Stimulated activated naive CD8-positive, alpha-beta T cell treated with anti-CD3 and anti-CD28 coated beads, Interleukin-15, Interleukin-2, amounts not matched to agents 100 ng/mL and 50 ng/mL, for 24 hours (primary cell): ENCODE data around the gene CENPP.

Source experiments
- H3K27ac Mint-ChIP-seq: one replicate; pipeline ENCODE4 v1.8.0; 2021; ENCODE audit warnings: mild to moderate bottlenecking, mixed read lengths
- H3K27me3 Mint-ChIP-seq: one replicate; pipeline ENCODE4 v1.8.0; 2021; ENCODE audit warnings: mixed read lengths
- H3K36me3 Mint-ChIP-seq: one replicate; pipeline ENCODE4 v1.8.0; 2021; ENCODE audit warnings: low read depth, mixed read lengths
- H3K4me1 Mint-ChIP-seq: one replicate; pipeline ENCODE4 v1.8.0; 2021; ENCODE audit warnings: low read depth, mixed read lengths
- H3K4me3 Mint-ChIP-seq: one replicate; pipeline ENCODE4 v1.8.0; 2021; ENCODE audit warnings: mild to moderate bottlenecking, mixed read lengths
- H3K9me3 Mint-ChIP-seq: one replicate; pipeline ENCODE4 v1.8.0; 2021; ENCODE audit warnings: mixed read lengths

Gene CENPP

DNA sequence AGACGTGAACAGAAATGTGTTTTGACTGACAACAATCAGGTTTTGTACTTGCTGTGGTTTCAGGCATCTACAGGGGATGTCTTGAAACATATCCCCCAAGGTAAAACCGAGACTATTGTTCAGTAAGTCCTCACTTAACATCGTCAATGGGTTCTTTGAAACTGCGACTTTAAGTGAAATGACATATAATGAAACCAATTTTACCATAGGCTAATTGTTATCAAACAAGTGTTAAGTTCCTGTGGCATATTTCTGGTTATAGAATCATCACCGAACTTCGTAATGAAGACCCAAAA lies 114.9 kb downstream of the CENPP start:
- peak overlapping the region; percentile 21 for H3K27ac Mint-ChIP-seq
- peak overlapping the region; percentile 37 for H3K4me3 Mint-ChIP-seq
- peaks cover 4% of the 10 kb centered on the region for H3K4me1 Mint-ChIP-seq
- H3K9me3 Mint-ChIP-seq = no peaks in the 10 kb centered on the region
- H3K27me3 Mint-ChIP-seq = no peaks in the 10 kb centered on the region
- peaks cover 4% of the 10 kb centered on the region for H3K36me3 Mint-ChIP-seq

DNA sequence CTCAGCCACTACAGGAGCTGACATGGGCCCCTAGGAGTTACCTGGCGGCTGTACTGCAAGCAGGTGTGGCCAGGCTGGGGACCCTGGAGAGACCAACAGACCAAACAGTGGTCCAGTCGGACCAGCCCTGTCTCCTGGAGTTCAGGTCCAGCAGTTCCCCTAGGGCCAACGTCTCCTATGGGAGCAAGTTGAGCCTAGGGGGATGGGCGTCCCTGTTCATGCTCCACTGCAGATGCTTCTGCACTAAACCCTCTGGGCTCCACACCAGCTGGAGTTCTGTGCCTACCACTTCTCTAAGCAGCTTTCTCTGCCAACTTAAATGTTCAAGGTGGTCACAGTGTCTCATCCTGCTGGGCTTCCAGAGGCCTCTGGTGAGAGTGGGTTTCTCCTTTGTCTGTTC lies 119.1 kb downstream of the CENPP start:
- peaks cover 4% of the 10 kb centered on the region for H3K36me3 Mint-ChIP-seq
- H3K4me1 Mint-ChIP-seq = peaks cover 4% of the 10 kb centered on the region
- no peaks in the 10 kb centered on the region for H3K27me3 Mint-ChIP-seq
- H3K4me3 Mint-ChIP-seq = no peak overlapping the region
- H3K9me3 Mint-ChIP-seq = no peaks in the 10 kb centered on the region
- H3K27ac Mint-ChIP-seq = no peak overlapping the region

DNA sequence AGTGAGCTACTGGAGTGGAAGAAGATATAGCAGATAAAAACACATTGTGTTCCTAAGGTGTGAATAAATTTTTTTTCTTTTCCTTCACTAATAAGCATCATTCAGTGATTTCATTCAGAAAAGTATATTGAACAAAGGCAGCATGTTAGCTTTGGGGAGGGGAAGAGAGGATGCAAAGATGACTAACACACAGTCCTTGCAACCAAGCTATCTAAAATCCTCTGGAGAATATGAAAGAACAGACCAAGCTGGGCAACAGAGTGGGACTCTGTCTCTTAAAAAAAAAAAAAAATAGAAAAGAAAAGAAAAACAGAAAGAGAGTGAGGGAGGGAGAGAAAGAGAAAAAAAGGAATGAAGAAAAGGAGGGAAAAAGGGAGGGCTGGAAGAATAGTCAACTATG lies 120.8 kb downstream of the CENPP start:
- H3K4me1 Mint-ChIP-seq = no peaks in the 10 kb centered on the region
- no peak overlapping the region for H3K4me3 Mint-ChIP-seq
- H3K9me3 Mint-ChIP-seq = no peaks in the 10 kb centered on the region
- no peaks in the 10 kb centered on the region for H3K36me3 Mint-ChIP-seq
- H3K27ac Mint-ChIP-seq = no peak overlapping the region
- H3K27me3 Mint-ChIP-seq = no peaks in the 10 kb centered on the region

DNA sequence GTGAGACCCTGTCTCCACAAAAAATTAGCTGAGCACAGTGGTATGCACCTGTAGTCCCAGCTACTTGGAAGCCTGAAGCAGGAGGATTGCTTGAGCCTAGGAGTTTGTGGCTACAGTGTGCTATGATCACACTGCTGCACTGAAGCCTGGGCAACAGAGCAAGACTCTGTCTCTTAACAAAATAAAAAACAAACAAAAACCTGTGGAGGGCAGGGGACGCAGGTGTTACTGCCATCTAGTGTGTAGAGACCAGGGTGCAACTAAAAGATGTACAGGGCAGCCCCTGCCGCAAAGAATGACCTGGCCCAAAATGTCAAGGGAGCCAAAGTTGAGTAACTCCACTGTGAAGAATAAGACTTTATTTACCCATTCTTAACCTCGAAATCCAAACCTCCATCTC lies 129.5 kb downstream of the CENPP start:
- no peaks in the 10 kb centered on the region for H3K9me3 Mint-ChIP-seq
- no peaks in the 10 kb centered on the region for H3K27me3 Mint-ChIP-seq
- H3K4me3 Mint-ChIP-seq = no peak overlapping the region
- H3K27ac Mint-ChIP-seq = no peak overlapping the region
- H3K4me1 Mint-ChIP-seq = no peaks in the 10 kb centered on the region
- H3K36me3 Mint-ChIP-seq = no peaks in the 10 kb centered on the region

DNA sequence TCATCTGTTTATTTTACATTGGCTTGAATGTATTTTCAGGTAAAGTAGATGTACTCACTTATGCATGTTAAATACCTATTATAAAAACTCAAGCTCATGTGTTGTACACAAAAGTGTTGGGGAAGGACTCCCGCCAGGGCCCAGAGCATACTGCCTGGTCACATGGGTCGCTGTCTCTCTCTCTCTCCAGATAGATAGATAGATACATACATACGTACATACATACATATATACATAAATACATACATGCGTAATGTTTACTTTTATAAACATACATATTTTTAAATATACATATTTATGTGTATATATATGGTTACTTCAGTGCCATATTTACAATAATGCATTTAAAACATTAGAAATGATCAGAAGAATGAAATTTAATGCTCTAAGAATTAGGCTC lies 131.8 kb downstream of the CENPP start:
- Mint-ChIP-seq H3K9me3 (no peaks in the 10 kb centered on the region), H3K4me3 (no peak overlapping the region), H3K27me3 (no peaks in the 10 kb centered on the region), H3K36me3 (no peaks in the 10 kb centered on the region), H3K4me1 (no peaks in the 10 kb centered on the region), H3K27ac (no peak overlapping the region)

DNA sequence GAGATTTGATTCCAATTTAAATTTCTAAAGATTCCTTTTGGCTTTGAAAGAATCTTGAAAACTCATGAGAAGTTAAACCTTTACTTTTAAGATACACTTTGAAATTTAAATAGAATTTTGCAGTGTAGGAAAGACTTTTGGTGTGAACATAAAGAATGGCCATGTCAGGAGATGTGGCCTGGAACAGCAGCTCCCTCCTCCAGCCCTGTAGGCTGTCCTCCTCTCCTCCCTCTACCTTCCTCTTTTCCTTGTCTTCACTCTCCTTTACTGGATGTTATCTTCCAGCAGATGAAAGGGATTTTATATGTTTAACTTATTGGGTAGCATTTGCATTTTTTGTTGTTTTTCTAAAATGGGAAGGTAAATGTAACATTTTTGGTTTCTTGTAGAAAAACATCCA lies 137.6 kb downstream of the CENPP start:
- H3K36me3 Mint-ChIP-seq = no peaks in the 10 kb centered on the region
- no peak overlapping the region for H3K4me3 Mint-ChIP-seq
- H3K27me3 Mint-ChIP-seq = no peaks in the 10 kb centered on the region
- no peak overlapping the region for H3K27ac Mint-ChIP-seq
- no peaks in the 10 kb centered on the region for H3K4me1 Mint-ChIP-seq
- no peaks in the 10 kb centered on the region for H3K9me3 Mint-ChIP-seq

DNA sequence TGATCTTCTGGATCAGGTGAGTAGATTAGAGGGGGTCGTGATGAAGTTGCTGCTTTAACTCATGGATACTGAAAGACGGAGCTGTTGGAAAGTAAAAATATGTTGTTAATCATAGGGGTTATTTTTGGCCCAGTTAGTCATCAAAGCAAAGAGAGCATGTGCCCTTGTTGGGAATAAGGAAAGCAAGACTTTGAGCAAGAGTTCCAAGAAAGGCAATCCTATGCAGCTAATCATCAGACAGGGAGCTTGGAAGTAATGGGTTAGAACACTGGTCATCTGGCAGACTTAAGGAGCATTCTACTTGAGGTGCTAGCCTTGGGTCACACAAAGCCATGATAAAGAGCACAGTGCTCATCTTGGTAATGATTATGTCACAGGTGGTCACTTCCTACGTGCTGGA lies 138.2 kb downstream of the CENPP start:
- Mint-ChIP-seq H3K36me3 (no peaks in the 10 kb centered on the region), H3K9me3 (no peaks in the 10 kb centered on the region), H3K27me3 (no peaks in the 10 kb centered on the region), H3K4me3 (no peak overlapping the region), H3K4me1 (no peaks in the 10 kb centered on the region), H3K27ac (no peak overlapping the region)

DNA sequence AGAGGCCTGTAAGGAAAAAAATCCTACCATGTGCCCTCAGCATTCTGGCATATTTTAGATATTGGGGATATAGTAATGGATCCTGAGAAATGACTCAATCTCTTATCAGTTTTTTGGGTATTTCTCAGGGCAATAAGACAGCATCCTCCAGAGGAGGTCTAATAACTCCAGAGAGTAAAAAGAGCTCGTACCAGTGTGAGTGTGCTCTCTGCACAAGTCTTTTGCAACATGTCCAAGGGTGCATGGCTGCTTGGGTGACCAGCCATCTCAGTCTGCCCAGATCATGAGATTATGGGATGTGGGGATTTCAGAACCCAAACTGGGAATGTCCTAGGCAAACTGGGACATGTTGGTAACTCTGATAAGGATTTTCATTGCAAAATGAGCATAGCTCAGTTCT lies 141.3 kb downstream of the CENPP start:
- H3K27me3 Mint-ChIP-seq = no peaks in the 10 kb centered on the region
- H3K4me1 Mint-ChIP-seq = no peaks in the 10 kb centered on the region
- no peak overlapping the region for H3K4me3 Mint-ChIP-seq

DNA sequence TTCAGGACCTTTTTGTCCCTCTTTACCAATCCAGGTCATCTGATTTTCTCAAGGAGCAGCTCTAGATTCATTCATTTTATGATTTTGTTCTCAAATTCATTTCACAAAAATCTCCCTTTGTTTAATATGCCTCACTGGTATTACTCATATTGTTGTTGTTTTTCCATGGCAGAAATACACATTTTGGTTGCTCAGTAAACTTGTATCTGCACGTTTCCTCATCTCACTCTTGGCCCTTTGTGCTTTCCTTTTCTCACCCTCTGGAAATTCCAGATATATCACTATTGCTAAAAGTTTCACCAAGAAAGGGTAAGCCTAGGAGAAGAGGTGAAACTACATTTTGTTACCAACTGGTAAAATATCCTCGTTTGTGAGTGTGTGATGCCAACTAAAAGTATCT lies 141.8 kb downstream of the CENPP start:
- H3K4me1 Mint-ChIP-seq = no peaks in the 10 kb centered on the region
- no peak overlapping the region for H3K4me3 Mint-ChIP-seq
- H3K27me3 Mint-ChIP-seq = no peaks in the 10 kb centered on the region
- no peaks in the 10 kb centered on the region for H3K9me3 Mint-ChIP-seq
- no peaks in the 10 kb centered on the region for H3K36me3 Mint-ChIP-seq
- H3K27ac Mint-ChIP-seq = no peak overlapping the region

More for the DNA sequence above, 141.3 kb downstream of the CENPP start:
- Mint-ChIP-seq H3K27ac (no peak overlapping the region), H3K36me3 (no peaks in the 10 kb centered on the region), H3K9me3 (no peaks in the 10 kb centered on the region)

DNA sequence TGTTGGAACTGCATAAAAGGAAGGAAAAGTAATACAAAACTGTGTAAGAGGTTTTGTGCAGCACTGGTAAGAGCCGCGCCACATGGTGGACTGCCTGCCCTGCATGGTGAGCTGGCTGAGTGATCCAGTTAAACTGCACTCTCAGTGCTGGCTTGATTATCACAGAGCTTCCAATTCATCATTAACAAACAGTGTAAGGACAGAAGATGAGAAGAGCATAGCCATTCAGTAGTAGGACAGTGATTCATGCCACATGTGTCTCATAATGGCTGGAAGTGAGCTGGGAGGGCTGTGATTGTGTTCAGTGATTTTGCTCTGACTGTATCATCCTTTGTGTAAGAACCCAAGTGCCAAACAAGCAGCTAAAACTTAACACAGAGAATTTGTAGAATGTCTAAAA lies 142.5 kb downstream of the CENPP start:
- Mint-ChIP-seq H3K27me3 (no peaks in the 10 kb centered on the region), H3K4me1 (no peaks in the 10 kb centered on the region), H3K36me3 (no peaks in the 10 kb centered on the region), H3K4me3 (no peak overlapping the region), H3K9me3 (no peaks in the 10 kb centered on the region), H3K27ac (no peak overlapping the region)

DNA sequence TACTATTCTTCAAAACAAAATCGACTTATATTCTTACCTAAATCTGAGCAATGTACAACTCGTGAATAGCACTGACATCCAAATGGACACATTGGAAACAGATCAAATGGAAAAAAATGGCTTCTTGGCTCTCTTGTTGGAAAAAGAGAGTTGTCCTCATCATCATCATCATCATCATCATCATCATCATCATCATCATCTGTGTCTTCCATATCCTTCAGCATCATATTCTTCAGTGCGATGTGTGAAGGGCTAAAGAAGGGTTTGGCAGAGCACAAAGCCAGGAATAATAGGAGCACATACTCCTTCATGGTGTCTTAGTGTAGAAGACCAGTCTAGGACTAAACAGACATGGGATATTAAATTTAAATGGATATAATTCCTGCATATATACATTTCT lies 148.8 kb downstream of the CENPP start:
- no peaks in the 10 kb centered on the region for H3K4me1 Mint-ChIP-seq
- H3K27ac Mint-ChIP-seq = no peak overlapping the region
- H3K9me3 Mint-ChIP-seq = no peaks in the 10 kb centered on the region
- H3K36me3 Mint-ChIP-seq = peaks cover 4% of the 10 kb centered on the region
- no peaks in the 10 kb centered on the region for H3K27me3 Mint-ChIP-seq
- no peak overlapping the region for H3K4me3 Mint-ChIP-seq

DNA sequence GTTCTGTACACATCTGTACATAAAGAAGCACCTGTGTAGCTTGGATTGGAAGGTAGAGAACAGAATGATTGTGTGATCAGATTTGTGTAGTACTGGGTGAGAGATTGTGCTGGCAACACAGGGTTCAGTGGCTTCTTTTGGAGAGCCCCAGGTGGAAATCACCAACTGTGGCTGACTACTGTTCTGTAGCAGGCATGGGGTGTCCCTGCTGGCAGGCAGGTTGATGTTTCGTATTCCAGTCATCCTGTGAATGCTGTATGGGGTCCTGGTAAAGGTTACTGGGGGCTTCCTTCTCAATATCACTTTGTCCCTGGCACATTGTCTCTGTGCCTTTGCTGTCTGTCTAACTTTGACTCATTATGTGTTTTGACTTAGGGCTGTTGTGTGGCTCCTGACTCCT lies 151.2 kb downstream of the CENPP start:
- Mint-ChIP-seq H3K9me3 (no peaks in the 10 kb centered on the region), H3K27ac (no peak overlapping the region), H3K4me3 (no peak overlapping the region), H3K4me1 (peaks cover 7% of the 10 kb centered on the region), H3K36me3 (peaks cover 4% of the 10 kb centered on the region), H3K27me3 (no peaks in the 10 kb centered on the region)

DNA sequence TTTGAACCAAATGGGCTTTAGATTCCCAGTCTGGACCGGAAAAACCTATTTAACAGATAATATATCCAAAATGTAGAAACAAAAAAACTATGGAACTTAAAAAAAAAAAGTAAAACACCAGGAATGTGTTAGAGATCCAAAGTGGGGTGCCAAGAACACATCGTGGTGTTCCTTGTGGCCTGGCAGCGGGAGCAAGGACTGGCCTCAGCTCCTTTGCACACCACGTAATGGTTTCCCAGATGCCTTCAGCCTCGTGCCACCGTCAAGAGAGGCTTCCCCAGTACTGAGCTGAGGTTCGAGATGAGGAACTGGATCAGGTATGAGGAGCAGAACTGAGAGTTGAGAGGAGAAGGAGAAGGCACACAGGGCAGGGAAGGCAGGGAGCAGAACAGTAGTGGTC lies 153.0 kb downstream of the CENPP start:
- no peaks in the 10 kb centered on the region for H3K9me3 Mint-ChIP-seq
- peaks cover 7% of the 10 kb centered on the region for H3K4me1 Mint-ChIP-seq
- no peak overlapping the region for H3K4me3 Mint-ChIP-seq
- no peak overlapping the region for H3K27ac Mint-ChIP-seq
- H3K27me3 Mint-ChIP-seq = no peaks in the 10 kb centered on the region
- H3K36me3 Mint-ChIP-seq = peaks cover 4% of the 10 kb centered on the region

DNA sequence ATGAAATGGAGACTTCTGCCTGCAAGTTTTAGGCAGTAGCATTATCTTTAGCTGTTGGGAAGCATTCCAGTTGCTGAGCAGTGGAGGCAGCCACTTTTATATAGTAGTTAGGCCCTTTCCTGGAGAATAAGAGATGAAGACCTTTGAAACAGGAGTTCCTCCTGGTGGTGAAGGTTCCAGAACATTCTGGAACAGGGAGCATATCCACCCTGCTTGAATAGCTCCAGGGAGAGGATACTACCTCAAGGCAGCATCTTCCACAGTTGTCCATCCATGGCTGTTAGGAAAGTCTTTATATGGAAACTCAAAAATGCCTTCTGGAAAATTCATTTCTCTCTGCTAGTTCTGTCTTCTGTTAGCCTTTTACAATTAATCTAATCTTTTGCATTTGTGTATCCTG lies 153.6 kb downstream of the CENPP start:
- peaks cover 7% of the 10 kb centered on the region for H3K4me1 Mint-ChIP-seq
- no peaks in the 10 kb centered on the region for H3K27me3 Mint-ChIP-seq
- no peak overlapping the region for H3K4me3 Mint-ChIP-seq
- H3K9me3 Mint-ChIP-seq = no peaks in the 10 kb centered on the region
- peaks cover 4% of the 10 kb centered on the region for H3K36me3 Mint-ChIP-seq
- no peak overlapping the region for H3K27ac Mint-ChIP-seq

DNA sequence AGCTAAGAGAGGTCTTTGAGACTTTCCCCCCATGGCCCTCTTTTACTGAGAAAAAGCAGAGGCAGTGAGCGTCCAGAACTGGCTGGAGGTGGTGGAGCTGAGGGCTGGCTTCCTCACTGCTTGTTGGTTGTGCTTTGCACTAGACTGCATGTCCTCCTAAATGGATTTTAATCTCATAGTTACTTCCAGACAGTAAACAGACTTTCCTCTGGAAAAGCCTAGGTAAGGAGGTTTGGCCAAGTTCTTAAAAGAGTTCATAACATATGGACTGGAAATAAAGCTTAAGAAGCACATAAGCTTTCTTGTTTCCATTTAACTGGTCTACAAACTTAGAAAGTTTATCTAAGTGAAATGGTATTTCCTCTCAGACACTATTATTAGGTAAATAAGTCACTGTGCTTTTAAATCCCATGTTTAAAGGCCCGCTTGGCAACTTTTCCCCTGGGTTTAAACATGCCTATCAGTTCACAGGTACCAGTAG lies 154.6 kb downstream of the CENPP start:
- peaks cover 7% of the 10 kb centered on the region for H3K4me1 Mint-ChIP-seq
- no peak overlapping the region for H3K4me3 Mint-ChIP-seq
- no peak overlapping the region for H3K27ac Mint-ChIP-seq
- H3K36me3 Mint-ChIP-seq = peaks cover 7% of the 10 kb centered on the region
- no peaks in the 10 kb centered on the region for H3K9me3 Mint-ChIP-seq
- H3K27me3 Mint-ChIP-seq = no peaks in the 10 kb centered on the region

DNA sequence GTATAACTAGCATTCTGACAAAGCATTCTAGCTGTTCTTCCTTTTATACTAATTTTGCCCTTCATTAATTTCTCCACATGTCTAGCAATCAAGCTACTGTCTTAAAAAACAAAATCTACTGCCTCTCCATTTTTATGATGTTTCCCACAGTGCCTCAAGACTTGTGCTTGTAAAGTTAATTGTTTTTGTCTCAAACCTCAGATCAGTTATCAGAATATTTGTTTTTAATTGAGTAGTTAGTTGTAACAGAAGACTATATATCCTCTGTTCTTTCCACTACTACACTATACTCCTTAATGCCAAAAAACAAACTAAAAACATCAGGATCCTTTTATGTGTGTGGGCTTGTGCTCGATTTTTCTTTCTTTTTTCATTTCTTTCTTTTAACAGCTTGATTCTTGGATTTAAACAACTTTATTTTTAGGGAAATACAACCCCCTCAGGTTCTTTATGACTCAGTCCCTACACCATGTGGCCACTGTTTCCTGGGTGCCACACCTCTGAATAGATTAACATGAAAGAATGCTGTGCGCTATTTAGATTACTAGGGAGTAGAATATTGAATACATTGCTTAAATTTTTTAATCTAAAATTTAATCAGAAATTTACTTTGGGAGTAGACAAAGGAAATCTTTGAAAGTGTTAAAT lies 155.4 kb downstream of the CENPP start:
- no peak overlapping the region for H3K27ac Mint-ChIP-seq
- peaks cover 7% of the 10 kb centered on the region for H3K4me1 Mint-ChIP-seq
- H3K36me3 Mint-ChIP-seq = peaks cover 4% of the 10 kb centered on the region
- H3K4me3 Mint-ChIP-seq = no peak overlapping the region
- no peaks in the 10 kb centered on the region for H3K27me3 Mint-ChIP-seq
- H3K9me3 Mint-ChIP-seq = no peaks in the 10 kb centered on the region
